Measurements from ENCODE around the gene SEMA4B. TPM values are rescaled to one million over a fixed set of nuclear protein-coding genes. Genes with fewer than 3 reads are reported as not detected.
"Not testable (repeated sequence)": the region's sequence is repeated elsewhere in the genome, so short reads cannot be mapped to it uniquely, and the experiment has no call there.

Gene SEMA4B
- total RNA-seq, 1 experiment from 2014 or later = 50.2 TPM

GRCh38 chr15:90162956-90163355 lies 38.2 kb upstream of the SEMA4B start:
- peaks cover 49% of the 10 kb centered on the region for H3K4me1 Mint-ChIP-seq
- ChIA-PET CTCF (interaction anchor here (1.4 to 3.5 kb wide), 2 partner anchors 20 to 51 kb away, joined by 4 to 17 read pairs; no protein-coding TSS in a partner anchor), POLR2A (interaction anchor here (0.6 to 0.7 kb wide), 2 partner anchors 11 to 215 kb away, joined by 5 to 7 read pairs; no protein-coding TSS in a partner anchor)
- ATAC-seq (no peak), DNase-seq (ENCODE audit: low spot score) (no peak)
- peaks cover 6% of the 10 kb centered on the region for H3K9me3 Mint-ChIP-seq
- TF ChIP-seq FOXK1 (CRISPR knock-in tag; IDR thresholded peaks at IDR 0.05) = no peak
- no peak for TF ChIP-seq JAZF1 (CRISPR knock-in tag; IDR thresholded peaks at IDR 0.05)
- no peak for TF ChIP-seq STAT6 (CRISPR knock-in tag; conservative IDR thresholded peaks at IDR 0.05; ENCODE audit: low read depth)
- TF ChIP-seq ZNF317 (CRISPR knock-in tag; IDR thresholded peaks at IDR 0.05; ENCODE audit: borderline replicate concordance, low read depth) = no peak
- TF ChIP-seq ZNF532 (CRISPR knock-in tag; IDR thresholded peaks at IDR 0.05; ENCODE audit: borderline replicate concordance) = no peak
- no peaks in the 10 kb centered on the region for H3K27me3 Mint-ChIP-seq (ENCODE audit: low read depth)
- no peak overlapping the region for H3K4me3 Mint-ChIP-seq
- no peaks in the 10 kb centered on the region for H3K36me3 Mint-ChIP-seq
- H3K27ac Mint-ChIP-seq = 0 out of 2 replicates have a peak overlapping the region, but pooled peaks have one; percentile 16

- H3K27ac Mint-ChIP-seq; POLR2A ChIA-PET; H3K9me3 Mint-ChIP-seq; DNase-seq (ENCODE audit: low spot score); ATAC-seq; H3K4me3 Mint-ChIP-seq; H3K36me3 Mint-ChIP-seq; H3K27me3 Mint-ChIP-seq (ENCODE audit: low read depth): not testable (repeated sequence)
- peak; percentile 76 for TF ChIP-seq ZNF121 (CRISPR knock-in tag; IDR thresholded peaks at IDR 0.05)
- H3K4me1 Mint-ChIP-seq = peaks cover 42% of the 10 kb centered on the region
- CTCF ChIA-PET = interaction anchor here (1.4 to 3.5 kb wide), 2 partner anchors 21 to 50 kb away, joined by 4 to 17 read pairs; no protein-coding TSS in a partner anchor
These were observed 36.9 kb upstream of the SEMA4B start for GRCh38 chr15:90164239-90164638.

GRCh38 chr15:90165157-90165556 lies 36.0 kb upstream of the SEMA4B start:
- no peak for TF ChIP-seq ZNF138 (CRISPR knock-in tag; conservative IDR thresholded peaks at IDR 0.05)
- TF ChIP-seq CDX4 (CRISPR knock-in tag; IDR thresholded peaks at IDR 0.05; ENCODE audit: borderline replicate concordance) = no peak
- peak; percentile 84; the same call in 1 of the 2 replicates for TF ChIP-seq ZNF121 (CRISPR knock-in tag; IDR thresholded peaks at IDR 0.05)
- TF ChIP-seq AR (CRISPR knock-in tag; IDR thresholded peaks at IDR 0.05) = no peak
- no peak for TF ChIP-seq ZNF219 (CRISPR knock-in tag; IDR thresholded peaks at IDR 0.05; ENCODE audit: borderline replicate concordance)
- TF ChIP-seq ZMAT4 (CRISPR knock-in tag; IDR thresholded peaks at IDR 0.05) = no peak
- no peak for TF ChIP-seq ZBTB21 (CRISPR knock-in tag; IDR thresholded peaks at IDR 0.05; ENCODE audit: borderline replicate concordance)
- peaks cover 40% of the 10 kb centered on the region for H3K4me1 Mint-ChIP-seq
- H3K36me3 Mint-ChIP-seq = no peaks in the 10 kb centered on the region
- H3K27me3 Mint-ChIP-seq (ENCODE audit: low read depth) = no peaks in the 10 kb centered on the region
- ChIA-PET POLR2A (interaction anchor here (0.6 kb wide), 1 partner anchor 9 kb away, joined by 3 read pairs; no protein-coding TSS in a partner anchor), CTCF (interaction anchor here (1.5 kb wide), 1 partner anchor 56 kb away, joined by 6 read pairs; no protein-coding TSS in a partner anchor)
- no peak overlapping the region for H3K27ac Mint-ChIP-seq
- H3K9me3 Mint-ChIP-seq = peaks cover 6% of the 10 kb centered on the region
- H3K4me3 Mint-ChIP-seq = no peak overlapping the region
- no peak for ATAC-seq
- no peak for DNase-seq (ENCODE audit: low spot score)

All from WTC11 (cell line).